ENCODE results near the gene TSTD1. TPM values are rescaled to one million over a fixed set of nuclear protein-coding genes. Genes with fewer than 3 reads are reported as not detected.

Gene TSTD1
- total and polyA plus RNA-seq, 2 experiments from 2014 or later, result not detected

DNA sequence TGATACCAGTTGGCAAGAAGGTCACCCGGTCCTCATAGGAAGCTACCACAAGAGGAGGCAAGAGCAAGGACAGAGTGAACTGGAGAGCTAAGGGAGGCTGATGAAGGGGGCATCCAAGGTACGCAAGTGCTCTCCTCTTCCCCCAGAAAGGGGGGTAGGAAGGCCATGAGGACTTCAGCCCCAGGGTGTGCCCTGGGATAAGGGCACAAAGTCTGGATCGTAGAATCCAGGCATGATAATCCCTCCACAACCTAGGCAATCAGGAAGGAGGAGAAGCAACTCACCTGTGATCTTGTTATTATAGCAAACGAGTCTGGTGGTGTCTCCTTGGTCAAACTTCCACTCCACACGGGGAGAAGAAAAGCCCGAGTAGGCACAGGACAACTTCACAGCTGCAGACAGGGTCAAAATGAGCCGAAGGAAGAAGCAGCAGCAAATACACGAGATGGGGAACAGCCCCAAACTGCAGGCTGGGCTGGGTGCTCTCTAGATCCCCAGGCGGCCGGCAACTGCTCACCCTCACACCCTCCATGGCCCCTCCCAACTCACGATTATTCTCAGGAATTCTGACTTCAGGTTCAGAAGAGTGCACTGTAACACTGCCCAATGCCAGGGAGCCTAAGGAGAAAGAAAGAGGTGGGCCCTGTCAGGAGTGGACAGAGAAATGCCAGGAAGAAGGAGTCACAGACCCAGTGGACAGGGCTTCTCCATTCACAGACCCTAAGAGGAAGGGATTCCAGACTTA is 37.9 kb downstream of the TSTD1 start:
- Histone ChIP-seq H3K9me2 (ENCODE audit: insufficient read depth) (no peaks in the 10 kb centered on the region), H3K4me1 (ENCODE audit: insufficient read depth) (peaks cover 1% of the 10 kb centered on the region; the same call in 1 of the 2 replicates), H3F3A (ENCODE audit: insufficient read depth) (peaks cover 9% of the 10 kb centered on the region), H3K27me3 (replicated peaks; ENCODE audit: insufficient read depth) (no peaks in the 10 kb centered on the region), H3K79me2 (ENCODE audit: insufficient read depth) (no peaks in the 10 kb centered on the region), H3K9ac (no peak overlapping the region), H3K4me3 (no peak overlapping the region), H3K4me2 (ENCODE audit: unreplicated experiment) (no peak overlapping the region), H4K20me1 (ENCODE audit: insufficient read depth) (no peaks in the 10 kb centered on the region), H3K9me3 (ENCODE audit: low read depth) (no peaks in the 10 kb centered on the region), H2AFZ (no peak overlapping the region), H3K36me3 (ENCODE audit: low read depth) (no peaks in the 10 kb centered on the region), H3K27ac (no peak overlapping the region)
- no peak for DNase-seq
- 53% methylated on average over 10 to 11 of the region's 11 CpGs for WGBS, 2 experiments (ENCODE audit: low coverage in 1 of 2, low lambda C conversion rate in 2 of 2, missing lambda C conversion rate in 2 of 2)
- in situ Hi-C loops (cut with MboI), result no loop called here
- TF ChIP-seq EZH2phosphoT487 (IDR thresholded peaks at IDR 0.05; ENCODE audit: insufficient read depth, low read depth) (no peak), EZH2 (IDR thresholded peaks at IDR 0.05; ENCODE audit: insufficient read depth, poor library complexity, severe bottlenecking) (no peak)

GRCh38 chr1:160999376-160999775 is 39.4 kb downstream of the TSTD1 start:
- peaks cover 11% of the 10 kb centered on the region for H3K4me1 ChIP-seq (ENCODE audit: insufficient read depth)
- no peaks in the 10 kb centered on the region for H3K9me3 ChIP-seq (ENCODE audit: low read depth)
- in situ Hi-C loops (cut with MboI), result loop anchor here (10.0 kb wide), 1 partner anchor 95 kb away; the partner anchor contains the start of gene KLHDC9
- DNase-seq, result no peak
- H4K20me1 ChIP-seq (ENCODE audit: insufficient read depth), result no peaks in the 10 kb centered on the region
- H3K9me2 ChIP-seq (ENCODE audit: insufficient read depth), result no peaks in the 10 kb centered on the region
- H3K36me3 ChIP-seq (ENCODE audit: low read depth), result no peaks in the 10 kb centered on the region
- no peaks in the 10 kb centered on the region for H3K79me2 ChIP-seq (ENCODE audit: insufficient read depth)
- H3K9ac ChIP-seq, result no peak overlapping the region
- TF ChIP-seq EZH2 (IDR thresholded peaks at IDR 0.05; ENCODE audit: insufficient read depth, poor library complexity, severe bottlenecking) (no peak), EZH2phosphoT487 (IDR thresholded peaks at IDR 0.05; ENCODE audit: insufficient read depth, low read depth) (no peak)
- peaks cover 20% of the 10 kb centered on the region for H3F3A ChIP-seq (ENCODE audit: insufficient read depth)
- H3K4me3 ChIP-seq, result no peak overlapping the region
- WGBS, 2 experiments (ENCODE audit: low coverage in 1 of 2, low lambda C conversion rate in 2 of 2, missing lambda C conversion rate in 2 of 2), result 76 to 86% methylated on average over 5 of the region's 5 CpGs
- H2AFZ ChIP-seq, result no peak overlapping the region
- no peaks in the 10 kb centered on the region for H3K27me3 ChIP-seq (replicated peaks; ENCODE audit: insufficient read depth)
- H3K4me2 ChIP-seq (ENCODE audit: unreplicated experiment), result no peak overlapping the region
- H3K27ac ChIP-seq, result no peak overlapping the region

DNA sequence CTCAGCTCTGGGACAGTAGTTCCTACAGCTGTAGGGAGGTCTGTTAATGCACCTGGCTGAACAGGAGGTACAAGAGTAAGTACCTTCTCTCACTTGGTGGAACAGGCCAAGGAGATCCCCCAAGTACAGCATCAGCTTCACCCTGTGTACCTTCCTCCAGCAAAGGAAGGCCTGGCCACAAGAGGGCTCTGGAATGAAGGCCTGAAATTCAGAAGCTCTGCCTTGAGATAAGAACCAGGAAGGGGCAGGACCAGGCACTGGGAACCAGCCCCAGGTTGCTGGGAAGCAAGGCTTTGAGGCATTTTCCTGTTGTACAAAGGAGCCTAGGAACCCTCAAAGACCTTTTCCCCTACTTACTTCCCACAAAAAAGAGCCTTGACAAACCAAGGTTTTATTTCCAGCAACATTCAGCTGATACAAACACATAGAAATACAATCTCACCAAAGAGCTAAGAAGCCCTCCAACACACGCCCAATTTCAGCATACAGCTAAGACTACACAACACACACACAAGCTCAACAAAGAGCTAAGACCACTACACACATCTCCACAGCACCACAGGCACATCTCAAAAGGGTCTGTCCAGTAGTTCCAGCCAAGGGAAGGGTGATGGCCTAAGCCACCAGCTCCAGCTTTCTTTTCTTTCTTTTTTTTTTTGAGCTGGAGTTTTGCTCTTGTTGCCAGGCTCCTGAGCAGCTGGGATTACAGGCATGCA is 41.3 kb downstream of the TSTD1 start:
- H3K9me3 ChIP-seq (ENCODE audit: low read depth), result no peaks in the 10 kb centered on the region
- peaks cover 15% of the 10 kb centered on the region for H3K4me1 ChIP-seq (ENCODE audit: insufficient read depth)
- H3K4me3 ChIP-seq, result no peak overlapping the region
- H3K79me2 ChIP-seq (ENCODE audit: insufficient read depth), result no peaks in the 10 kb centered on the region
- peak overlapping the region; percentile 75; the same call in 1 of the 2 replicates for H2AFZ ChIP-seq
- 88 to 90% methylated on average over 1 of the region's 1 CpG for WGBS, 2 experiments (ENCODE audit: low coverage in 1 of 2, low lambda C conversion rate in 2 of 2, missing lambda C conversion rate in 2 of 2)
- peak; percentile 72 for DNase-seq
- peaks cover 30% of the 10 kb centered on the region for H3F3A ChIP-seq (ENCODE audit: insufficient read depth)
- in situ Hi-C loops (cut with MboI), result loop anchor here (10.0 kb wide), 1 partner anchor 97 kb away; the partner anchor contains the start of gene KLHDC9
- TF ChIP-seq EZH2phosphoT487 (IDR thresholded peaks at IDR 0.05; ENCODE audit: insufficient read depth, low read depth), result no peak
- no peaks in the 10 kb centered on the region for H4K20me1 ChIP-seq (ENCODE audit: insufficient read depth)
- no peak overlapping the region for H3K27ac ChIP-seq
- H3K4me2 ChIP-seq (ENCODE audit: unreplicated experiment), result no peak overlapping the region
- no peaks in the 10 kb centered on the region for H3K9me2 ChIP-seq (ENCODE audit: insufficient read depth)
- no peaks in the 10 kb centered on the region for H3K36me3 ChIP-seq (ENCODE audit: low read depth)
- H3K27me3 ChIP-seq (replicated peaks; ENCODE audit: insufficient read depth), result no peaks in the 10 kb centered on the region
- H3K9ac ChIP-seq, result no peak overlapping the region

- in situ Hi-C loops (cut with MboI), result loop anchor here (10.0 kb wide), 1 partner anchor 99 kb away; the partner anchor contains the start of gene KLHDC9
- peak; percentile 79 for DNase-seq
- H3K36me3 ChIP-seq (ENCODE audit: low read depth), result no peaks in the 10 kb centered on the region
- H2AFZ ChIP-seq, result no peak overlapping the region
- peaks cover 15% of the 10 kb centered on the region for H3K4me1 ChIP-seq (ENCODE audit: insufficient read depth)
- H3K4me3 ChIP-seq, result no peak overlapping the region
- peak overlapping the region; percentile 62 for H3K27ac ChIP-seq
- H4K20me1 ChIP-seq (ENCODE audit: insufficient read depth), result no peaks in the 10 kb centered on the region
- 52 to 60% methylated on average over 3 of the region's 3 CpGs for WGBS, 2 experiments (ENCODE audit: low coverage in 1 of 2, low lambda C conversion rate in 2 of 2, missing lambda C conversion rate in 2 of 2)
- no peaks in the 10 kb centered on the region for H3K9me2 ChIP-seq (ENCODE audit: insufficient read depth)
- H3K27me3 ChIP-seq (replicated peaks; ENCODE audit: insufficient read depth), result no peaks in the 10 kb centered on the region
- H3F3A ChIP-seq (ENCODE audit: insufficient read depth), result peaks cover 30% of the 10 kb centered on the region
- no peak overlapping the region for H3K9ac ChIP-seq
- H3K79me2 ChIP-seq (ENCODE audit: insufficient read depth), result no peaks in the 10 kb centered on the region
- TF ChIP-seq EZH2phosphoT487 (IDR thresholded peaks at IDR 0.05; ENCODE audit: insufficient read depth, low read depth), result no peak
- TF ChIP-seq EZH2 (IDR thresholded peaks at IDR 0.05; ENCODE audit: insufficient read depth, poor library complexity, severe bottlenecking), result no peak
- H3K4me2 ChIP-seq (ENCODE audit: unreplicated experiment), result peak overlapping the region; percentile 1
- no peaks in the 10 kb centered on the region for H3K9me3 ChIP-seq (ENCODE audit: low read depth)
These were observed 42.6 kb downstream of the TSTD1 start for GRCh38 chr1:160996178-160996577.
